ENCODE data around the gene ANKAR. TPM values are rescaled to one million over a fixed set of nuclear protein-coding genes. Genes with fewer than 3 reads are reported as not detected.
"Not testable (repeated sequence)": the region's sequence is repeated elsewhere in the genome, so short reads cannot be mapped to it uniquely, and the experiment has no call there.

Gene ANKAR
- total and polyA plus RNA-seq, 2 of the 8 experiments (the other 6 are each of a cell fraction or from before 2014, with no cell fraction given), result 0.56 to 1.7 TPM

- H3K23me2 ChIP-seq (ENCODE audit: low read depth, low read length); H3K27ac ChIP-seq (ENCODE audit: low read depth, low read length); H3K27me3 ChIP-seq (replicated peaks in 1 of 4; ENCODE audit: control insufficient read depth in 3 of 4, extremely low read depth in 1 of 4, insufficient read depth in 3 of 4, low read length in 3 of 4); H2BK12ac ChIP-seq (ENCODE audit: low read depth, low read length); H3K9ac ChIP-seq (replicated peaks in 1 of 4; ENCODE audit: extremely low read depth in 1 of 4, low read depth in 3 of 4, low read length in 3 of 4); H2BK120ac ChIP-seq (replicated peaks; ENCODE audit: low read depth, low read length); H4K20me1 ChIP-seq (replicated peaks in 1 of 2; ENCODE audit: control insufficient read depth in 1 of 2, insufficient read depth in 2 of 2, low read length in 2 of 2); H3K4me3 ChIP-seq (ENCODE audit: extremely low read depth in 1 of 4, insufficient read depth in 2 of 4, low read depth in 3 of 4, low read length in 4 of 4); FAIRE-seq; H3K79me1 ChIP-seq (ENCODE audit: low read depth, low read length); H3K79me2 ChIP-seq (ENCODE audit: control insufficient read depth in 1 of 2, insufficient read depth in 2 of 2, low read length in 2 of 2); H3K14ac ChIP-seq (ENCODE audit: insufficient read length); DNase-seq (ENCODE audit: low read depth in 1 of 2, low spot score in 2 of 2); H3K56ac ChIP-seq (replicated peaks; ENCODE audit: insufficient read length, low read depth, low read length); H3K23ac ChIP-seq (ENCODE audit: insufficient read length); H4K8ac ChIP-seq (ENCODE audit: extremely low read depth, insufficient read depth, low read length); H4K5ac ChIP-seq (ENCODE audit: insufficient read length, low read depth, low read length); H2AK5ac ChIP-seq (ENCODE audit: low read depth, low read length); H3K18ac ChIP-seq (ENCODE audit: extremely low read depth, low read length); H3K4ac ChIP-seq (replicated peaks; ENCODE audit: insufficient read length, low read depth, low read length); H3K4me1 ChIP-seq (replicated peaks in 1 of 4; ENCODE audit: control insufficient read depth in 3 of 4, insufficient read depth in 4 of 4, low read length in 3 of 4); H2AFZ ChIP-seq (ENCODE audit: low read length); H2BK15ac ChIP-seq (ENCODE audit: low read length); H4K91ac ChIP-seq (replicated peaks; ENCODE audit: insufficient read length, low read length); H2BK20ac ChIP-seq (ENCODE audit: low read length); POLR2A ChIA-PET (ENCODE audit: partially characterized antibody); H3K4me2 ChIP-seq (ENCODE audit: insufficient read depth in 1 of 2, low read depth in 2 of 2, low read length in 2 of 2); H2BK5ac ChIP-seq (ENCODE audit: low read depth, low read length); H3K36me3 ChIP-seq (ENCODE audit: control insufficient read depth in 2 of 4, insufficient read depth in 4 of 4, low read length in 3 of 4); CTCF ChIA-PET (ENCODE audit: partially characterized antibody): not testable (repeated sequence)
- WGBS, 2 experiments (ENCODE audit: extremely low coverage in 1 of 2, insufficient coverage in 1 of 2, insufficient read length in 1 of 2, insufficient replicate concordance in 2 of 2, low coverage in 1 of 2, low lambda C conversion rate in 2 of 2, missing lambda C conversion rate in 1 of 2), result 94% methylated on average over 17 of the region's 29 CpGs; no CpG with 5 or more reads in 1 of the 2 experiments
- peaks cover 0 to 14% of the 10 kb centered on the region in 2 experiments; a peak in 2 of 4 replicates for H3K9me3 ChIP-seq (ENCODE audit: insufficient read depth in 2 of 2, low read depth in 1 of 2, low read length in 1 of 2)
These were observed 21.0 kb upstream of the ANKAR start for GRCh38 chr2:189653464-189653863.
